Colonic mucosa (tissue), 4 donors: ENCODE data around the gene CPE. TPM values are rescaled to one million over a fixed set of nuclear protein-coding genes. Genes with fewer than 3 reads are reported as not detected.

Experiments
- DNase-seq: peaks from one replicate; pipeline ENCODE4 v3.0.0-alpha.2; 2020
- H3K27ac ChIP-seq: fragments of 200-600 bp; one replicate; pipeline ENCODE4 v1.8.0; 2021
- H3K27me3 ChIP-seq: fragments of 200-600 bp; one replicate; pipeline ENCODE4 v1.8.0; 2021
- H3K36me3 ChIP-seq: fragments of 200-600 bp; one replicate; pipeline ENCODE4 v1.8.0; 2021
- H3K4me1 ChIP-seq: fragments of 200-600 bp; one replicate; pipeline ENCODE4 v1.8.0; 2021; ENCODE audit warnings: mild to moderate bottlenecking
- H3K4me3 ChIP-seq: fragments of 200-600 bp; one replicate; pipeline ENCODE4 v1.8.0; 2021
- H3K9ac ChIP-seq, 2 donors: one replicate each; pipeline ENCODE4 v1.7.0; 2013; ENCODE audit warnings: control low read depth in 2 of 2, low read depth in 2 of 2, low read length in 2 of 2
- H3K9me3 ChIP-seq: fragments of 200-600 bp; one replicate; pipeline ENCODE4 v1.8.0; 2021
- CTCF ChIP-seq: fragments of 200-600 bp; IDR thresholded peaks from one replicate; pipeline ENCODE4 v1.8.0; 2022; ENCODE audit warnings: antibody characterized with exemption, mild to moderate bottlenecking
- intact Hi-C: fragments of 100-400 bp; cut with DNase I; formaldehyde crosslinking; loops from one replicate; pipeline ENCODE4 v1.14.1; 2022
- total RNA-seq, 2 donors: library from RNA; stranded (reverse); fragmentation: NEBNext Ultra II Directional in 1 of 2; extraction: Animal tissue kit (Norgen Biotek cat#: 25700) in 1 of 2; gene quantifications; one replicate each; pipeline ENCODE4 v1.2.1, GENCODE V29; 2021
- donor health status: healthy.
- donor health status: DM: no; HTN: no; CAD: no.
- donor health status: DM: no; HTN: no; CAD: no.

Gene CPE
- 10 to 100 TPM; 13.8 to 49.6 TPM for total RNA-seq

- peak; percentile 39 for TF ChIP-seq CTCF
- H3K4me3 ChIP-seq, result peak within 1 kb of the TSS; percentile 49
Observed at GRCh38 chr4:165378745-165379677, at the start of gene CPE. TSS of gene CPE (plus strand) at chr4:165379008. CDS start at chr4:165379222, 214 bp downstream.

GRCh38 chr4:165330071-165330470 lies 48.7 kb upstream of the CPE start:
- H3K36me3 ChIP-seq, result peaks cover under 1% of the 10 kb centered on the region
- no peak overlapping the region for H3K9ac ChIP-seq
- intact Hi-C loops, result no loop called here
- no peak overlapping the region for H3K27ac ChIP-seq
- no peaks in the 10 kb centered on the region for H3K27me3 ChIP-seq
- no peak for TF ChIP-seq CTCF
- no peaks in the 10 kb centered on the region for H3K4me1 ChIP-seq
- DNase-seq, result no peak
- H3K4me3 ChIP-seq, result peak overlapping the region; percentile 93
- no peaks in the 10 kb centered on the region for H3K9me3 ChIP-seq

More at GRCh38 chr4:165378745-165379677, at the start of gene CPE:
- Histone ChIP-seq H3K9ac (peak within 1 kb of the TSS in 1 of 2 donors; percentile 41), H3K27ac (peak within 1 kb of the TSS; percentile 16), H3K36me3 (no peaks in the 10 kb centered on the region), H3K4me1 (no peaks in the 10 kb centered on the region), H3K27me3 (no peaks in the 10 kb centered on the region), H3K9me3 (no peaks in the 10 kb centered on the region)
- intact Hi-C loops, result no loop called here
- DNase-seq, result peak; percentile 67

- Histone ChIP-seq H3K9ac (no peak overlapping the region), H3K27me3 (no peaks in the 10 kb centered on the region), H3K36me3 (peaks cover 5% of the 10 kb centered on the region), H3K9me3 (no peaks in the 10 kb centered on the region), H3K4me3 (peak overlapping the region; percentile 93), H3K4me1 (no peaks in the 10 kb centered on the region), H3K27ac (no peak overlapping the region)
- no peak for TF ChIP-seq CTCF
- intact Hi-C loops, result no loop called here
- DNase-seq, result no peak
Observed at GRCh38 chr4:165330666-165331065, 48.1 kb upstream of the CPE start.

GRCh38 chr4:165331359-165331758 lies 47.4 kb upstream of the CPE start:
- Histone ChIP-seq H3K27ac (no peak overlapping the region), H3K27me3 (no peaks in the 10 kb centered on the region), H3K4me1 (no peaks in the 10 kb centered on the region), H3K9me3 (no peaks in the 10 kb centered on the region), H3K9ac (no peak overlapping the region), H3K4me3 (no peak overlapping the region), H3K36me3 (peaks cover 6% of the 10 kb centered on the region)
- TF ChIP-seq CTCF, result no peak
- no peak for DNase-seq
- intact Hi-C loops, result no loop called here

- Histone ChIP-seq H3K4me3 (no peak overlapping the region), H3K4me1 (no peaks in the 10 kb centered on the region), H3K27ac (no peak overlapping the region), H3K27me3 (no peaks in the 10 kb centered on the region), H3K9me3 (no peaks in the 10 kb centered on the region), H3K9ac (no peak overlapping the region), H3K36me3 (peaks cover 6% of the 10 kb centered on the region)
- no peak for DNase-seq
- intact Hi-C loops, result no loop called here
- TF ChIP-seq CTCF, result no peak
Observed at GRCh38 chr4:165331823-165332222, 47.0 kb upstream of the CPE start.
